Measurements from ENCODE around the gene MADD. TPM values are rescaled to one million over a fixed set of nuclear protein-coding genes. Genes with fewer than 3 reads are reported as not detected.

Gene MADD
- total RNA-seq, 2 experiments from 2014 or later: 55.7 to 61.2 TPM

- intact Hi-C loops (cut with micrococcal nuclease): loop anchor here (5.0 kb wide), 2 partner anchors 42 to 82 kb away; partner anchors contain the start of gene ARFGAP2
Measured at GRCh38 chr11:47259232-47259977, 10.5 kb upstream of the MADD start.

GRCh38 chr11:47260366-47260765 is 9.6 kb upstream of the MADD start:
- no peak for TF ChIP-seq CTCF (IDR thresholded peaks at IDR 0.05)
- intact Hi-C loops (cut with micrococcal nuclease): no loop called here
- no peak overlapping the region for H3K27ac Mint-ChIP-seq
- ChIA-PET CTCF (interaction anchor here (0.9 to 5.4 kb wide), 17 partner anchors 8 to 152 kb away, joined by 3 to 47 read pairs (median 5); partner anchors contain the start of genes ACP2, ARFGAP2 and PACSIN3), POLR2A (interaction anchor here (0.6 to 3.4 kb wide), 4 partner anchors 12 to 413 kb away, joined by 3 to 21 read pairs (median 4); partner anchors contain the start of gene ACP2)
- H3K9me3 Mint-ChIP-seq: no peaks in the 10 kb centered on the region
- H3K27me3 Mint-ChIP-seq: no peaks in the 10 kb centered on the region
- ATAC-seq (no peak), DNase-seq (no peak)
- no peak overlapping the region for H3K4me3 Mint-ChIP-seq
- peaks cover 12% of the 10 kb centered on the region for H3K4me1 Mint-ChIP-seq (ENCODE audit: low read depth)
- peaks cover 2% of the 10 kb centered on the region for H3K36me3 Mint-ChIP-seq (ENCODE audit: low read depth)

More at GRCh38 chr11:47259232-47259977, 10.5 kb upstream of the MADD start:
- Mint-ChIP-seq H3K27ac (no peak overlapping the region), H3K4me1 (ENCODE audit: low read depth) (peaks cover 16% of the 10 kb centered on the region), H3K9me3 (no peaks in the 10 kb centered on the region), H3K4me3 (no peak overlapping the region), H3K27me3 (no peaks in the 10 kb centered on the region), H3K36me3 (ENCODE audit: low read depth) (no peaks in the 10 kb centered on the region)
- CTCF ChIA-PET: interaction anchor here (0.7 to 5.4 kb wide), 34 partner anchors 9 to 343 kb away, joined by 3 to 47 read pairs (median 4); partner anchors contain the start of genes ACP2, ARFGAP2 and PACSIN3
- DNase-seq: peak; percentile 59
- POLR2A ChIA-PET: interaction anchor here (0.9 to 3.4 kb wide), 7 partner anchors 11 to 524 kb away, joined by 3 to 21 read pairs (median 5); partner anchors contain the start of gene ACP2
- ATAC-seq: peak; percentile 89
- peak; percentile 67 for TF ChIP-seq CTCF (IDR thresholded peaks at IDR 0.05)

- H3K4me3 Mint-ChIP-seq: no peak overlapping the region
Measured at GRCh38 chr11:47261291-47261800, 8.6 kb upstream of the MADD start.

GRCh38 chr11:47264119-47264518 is 5.8 kb upstream of the MADD start:
- no peaks in the 10 kb centered on the region for H3K27me3 Mint-ChIP-seq
- ChIA-PET POLR2A (interaction anchor here (1.0 to 1.5 kb wide), 4 partner anchors 8 to 48 kb away, joined by 3 to 7 read pairs (median 4); partner anchors contain the start of gene ACP2), CTCF (interaction anchor here (1.0 to 2.3 kb wide), 4 partner anchors 16 to 87 kb away, joined by 3 to 9 read pairs (median 4); partner anchors contain the start of gene ACP2)
- no peak for DNase-seq
- H3K4me1 Mint-ChIP-seq (ENCODE audit: low read depth): peaks cover 30% of the 10 kb centered on the region
- no peak for TF ChIP-seq CTCF (IDR thresholded peaks at IDR 0.05)
- peaks cover 6% of the 10 kb centered on the region for H3K36me3 Mint-ChIP-seq (ENCODE audit: low read depth)
- ATAC-seq: no peak
- no peaks in the 10 kb centered on the region for H3K9me3 Mint-ChIP-seq
- H3K4me3 Mint-ChIP-seq: no peak overlapping the region
- no peak overlapping the region for H3K27ac Mint-ChIP-seq
- intact Hi-C loops (cut with micrococcal nuclease): no loop called here

More at GRCh38 chr11:47261291-47261800, 8.6 kb upstream of the MADD start:
- H3K9me3 Mint-ChIP-seq: no peaks in the 10 kb centered on the region
- ATAC-seq (no peak), DNase-seq (no peak)
- POLR2A ChIA-PET: interaction anchor here (0.6 to 3.4 kb wide), 3 partner anchors 13 to 205 kb away, joined by 3 to 21 read pairs (median 4); partner anchors contain the start of gene ACP2
- TF ChIP-seq CTCF (IDR thresholded peaks at IDR 0.05): no peak
- peaks cover 21% of the 10 kb centered on the region for H3K4me1 Mint-ChIP-seq (ENCODE audit: low read depth)
- peaks cover 2% of the 10 kb centered on the region for H3K36me3 Mint-ChIP-seq (ENCODE audit: low read depth)
- intact Hi-C loops (cut with micrococcal nuclease): no loop called here
- H3K27ac Mint-ChIP-seq: no peak overlapping the region
- no peaks in the 10 kb centered on the region for H3K27me3 Mint-ChIP-seq
- CTCF ChIA-PET: interaction anchor here (1.4 to 5.4 kb wide), 2 partner anchors 12 to 46 kb away, joined by 4 to 47 read pairs; partner anchors contain the start of genes ACP2 and DDB2

All from activated CD8-positive, alpha-beta T cell treated with anti-CD3 and anti-CD28 coated beads for 36 hours (primary cell).